Ascending aorta (tissue), 2 donors: ENCODE results near the gene PAQR5. TPM values are rescaled to one million over a fixed set of nuclear protein-coding genes. Genes with fewer than 3 reads are reported as not detected.

ENCODE experiments used
- DNase-seq, 2 donors: peaks; one replicate each; pipeline ENCODE4 v3.0.0-alpha.2; 2019; ENCODE audit warnings: low spot score in 2 of 2
- H3K27ac ChIP-seq, 2 donors: fragments of 200-600 bp; sonication (generic); one replicate each; pipeline ENCODE4 v1.5.1; 2016 to 2017; ENCODE audit warnings: mild to moderate bottlenecking in 1 of 2
- H3K27me3 ChIP-seq: fragments of 200-600 bp; sonication (generic); one replicate; pipeline ENCODE4 v1.5.1; 2017
- H3K36me3 ChIP-seq, 2 donors: fragments of 200-600 bp; sonication (generic); one replicate each; pipeline ENCODE4 v1.5.1; 2016
- H3K4me1 ChIP-seq, 2 donors: fragments of 200-600 bp; sonication (generic); one replicate each; pipeline ENCODE4 v1.5.1; 2016 to 2017; ENCODE audit warnings: mild to moderate bottlenecking in 1 of 2
- H3K4me3 ChIP-seq, 2 donors: fragments of 200-600 bp; sonication (generic); one replicate each; pipeline ENCODE4 v1.5.1; 2016 to 2017; ENCODE audit warnings: mild to moderate bottlenecking in 1 of 2
- H3K9me3 ChIP-seq, 2 donors: fragments of 200-600 bp; sonication (generic); one replicate each; pipeline ENCODE4 v1.5.1; 2016
- CTCF ChIP-seq, 3 experiments: fragments of 200-600 bp in 2 of 3; fragments of 450-650 bp in 1 of 3; sonication (generic) in 2 of 3; IDR thresholded peaks; one replicate each; pipeline ENCODE4 v1.5.1; 2016 to 2019; ENCODE audit warnings: antibody characterized with exemption in 3 of 3, mild to moderate bottlenecking in 1 of 3, moderate library complexity in 1 of 3
- intact Hi-C: fragments of 100-400 bp; cut with DNase I; formaldehyde crosslinking; loops from one replicate; pipeline ENCODE4 v1.15.1; 2023
- total RNA-seq: library from RNA; depleted of rRNA; stranded (reverse); fragments of >200 nt; gene quantifications from one replicate; pipeline ENCODE4 v1.1.0, GENCODE V29; 2016

PAQR5 gene
- total RNA-seq, 1 donor from 2014 or later = 1.1 TPM

- TF ChIP-seq CTCF (IDR thresholded peaks at IDR 0.05) = peak in 2 of 3 experiments; percentile 22 to 39
These were observed 111.6 kb downstream of the PAQR5 start for GRCh38 chr15:69410248-69410874.

GRCh38 chr15:69412274-69412673 is 113.6 kb downstream of the PAQR5 start:
- no peaks in the 10 kb centered on the region for H3K27me3 ChIP-seq
- H3K4me3 ChIP-seq = no peak overlapping the region
- no peaks in the 10 kb centered on the region for H3K36me3 ChIP-seq
- intact Hi-C loops = no loop called here
- H3K4me1 ChIP-seq = peaks cover 0 to 15% of the 10 kb centered on the region in 2 donors
- no peaks in the 10 kb centered on the region for H3K9me3 ChIP-seq
- H3K27ac ChIP-seq = no peak overlapping the region
- no peak for DNase-seq
- no peak for TF ChIP-seq CTCF (IDR thresholded peaks at IDR 0.05)

More at GRCh38 chr15:69410248-69410874, 111.6 kb downstream of the PAQR5 start:
- no peaks in the 10 kb centered on the region for H3K9me3 ChIP-seq
- H3K27ac ChIP-seq = no peak overlapping the region
- no peaks in the 10 kb centered on the region for H3K36me3 ChIP-seq
- DNase-seq = peak in 1 of 2 donors; percentile 68
- H3K4me1 ChIP-seq = peaks cover 0 to 15% of the 10 kb centered on the region in 2 donors
- peak overlapping the region in 1 of 2 donors; percentile 5 for H3K4me3 ChIP-seq
- H3K27me3 ChIP-seq = no peaks in the 10 kb centered on the region
- intact Hi-C loops = no loop called here

- H3K27me3 ChIP-seq = no peaks in the 10 kb centered on the region
- no peak overlapping the region for H3K27ac ChIP-seq
- peak overlapping the region in 1 of 2 donors; percentile 91 for H3K4me3 ChIP-seq
- H3K36me3 ChIP-seq = no peaks in the 10 kb centered on the region
- intact Hi-C loops = no loop called here
- TF ChIP-seq CTCF (IDR thresholded peaks at IDR 0.05) = no peak
- no peak for DNase-seq
- peaks cover 0 to 18% of the 10 kb centered on the region in 2 donors for H3K4me1 ChIP-seq
- H3K9me3 ChIP-seq = no peaks in the 10 kb centered on the region
These were observed 114.0 kb downstream of the PAQR5 start for GRCh38 chr15:69412701-69413100.

- no peaks in the 10 kb centered on the region for H3K27me3 ChIP-seq
- H3K27ac ChIP-seq = peak within 1 kb of the TSS; percentile 79 to 97
These were observed 115.3 kb downstream of the PAQR5 start, which contains the start of gene KIF23 for GRCh38 chr15:69413822-69414700. TSS of gene KIF23 (plus strand) at chr15:69414349. CDS start at chr15:69414466, 117 bp downstream.

More at GRCh38 chr15:69413822-69414700, 115.3 kb downstream of the PAQR5 start, which contains the start of gene KIF23:
- no peak for TF ChIP-seq CTCF (IDR thresholded peaks at IDR 0.05)
- intact Hi-C loops = loop anchor here (1.0 to 2.0 kb wide), 3 partner anchors 38 to 253 kb away; partner anchors contain the start of genes GLCE and RPLP1
- Histone ChIP-seq H3K4me1 (peaks cover 0 to 22% of the 10 kb centered on the region in 2 donors), H3K36me3 (no peaks in the 10 kb centered on the region), H3K9me3 (no peaks in the 10 kb centered on the region), H3K4me3 (peak within 1 kb of the TSS; percentile 91 to 97)
- DNase-seq = peak; percentile 49 to 92
